Suprapubic skin (tissue), 3 donors: ENCODE results near the gene UNC13D.

Experiments used
- CTCF ChIP-seq, 2 donors: fragments of 200-600 bp in 1 of 2; fragments of 450-650 bp in 1 of 2; sonication (generic) in 1 of 2; IDR thresholded peaks; one replicate each; pipeline ENCODE4 v1.5.1; 2016 to 2019; ENCODE audit warnings: antibody characterized with exemption in 2 of 2, mild to moderate bottlenecking in 1 of 2, moderate library complexity in 1 of 2
- POLR2A ChIP-seq, 2 donors: fragments of 450-650 bp; IDR thresholded peaks; one replicate each; pipeline ENCODE4 v1.6.1; 2017; ENCODE audit warnings: antibody characterized with exemption in 2 of 2, mild to moderate bottlenecking in 2 of 2, moderate library complexity in 2 of 2

- no peak for TF ChIP-seq POLR2A (IDR thresholded peaks at IDR 0.05)
- peak; percentile 20 to 23 for TF ChIP-seq CTCF (IDR thresholded peaks at IDR 0.05)
These were observed 10.7 kb upstream of the UNC13D start for GRCh38 chr17:75854881-75855309.
